H1 (cell line): ENCODE measurements around the gene ARHGAP15. TPM values are rescaled to one million over a fixed set of nuclear protein-coding genes. Genes with fewer than 3 reads are reported as not detected.

Experiments
- CTCF ChIA-PET: fragments of 300-600 bp; sonication (Branson Sonifier 250); formaldehyde crosslinking; loops from one replicate; lab custom pipeline; 2021; ENCODE audit not compliant: partially characterized antibody; lab: Charles Lee
- POLR2A ChIA-PET: fragments of 300-600 bp; sonication (Branson Sonifier 250); formaldehyde crosslinking; loops from one replicate; lab custom pipeline; 2021; ENCODE audit warnings: inconsistent platforms; ENCODE audit not compliant: partially characterized antibody; lab: Charles Lee
- DNase-seq, 2 experiments: peaks; one replicate each; pipeline versions ENCODE4 v3.0.0 to v3.0.0-alpha.2; 2010 to 2022; ENCODE audit warnings: low spot score in 2 of 2, low read depth in 1 of 2, mixed read lengths in 1 of 2
- FAIRE-seq: peaks from 2 replicates; lab custom pipeline; 2011; peaks lifted over from hg19 to GRCh38; lab: Jason Lieb, UNC
- H2AFZ ChIP-seq: 2 replicates; pipeline ENCODE4 v1.8.1; 2012; ENCODE audit warnings: low read length, inconsistent platforms
- H2AK5ac ChIP-seq: 2 replicates; pipeline ENCODE4 v1.6.1; 2013; ENCODE audit warnings: low read depth, low read length
- H2BK120ac ChIP-seq: replicated peaks from 2 replicates; pipeline ENCODE3; 2013; ENCODE audit warnings: low read depth, low read length, inconsistent platforms
- H2BK12ac ChIP-seq: 2 replicates; pipeline ENCODE4 v1.6.1; 2013; ENCODE audit warnings: low read depth, low read length
- H2BK15ac ChIP-seq: 2 replicates; pipeline ENCODE4 v1.6.1; 2013; ENCODE audit warnings: low read length
- H2BK20ac ChIP-seq: 2 replicates; pipeline ENCODE4 v1.6.1; 2013; ENCODE audit warnings: low read length
- H2BK5ac ChIP-seq: 2 replicates; pipeline ENCODE4 v1.6.1; 2013; ENCODE audit warnings: low read depth, low read length
- H3K14ac ChIP-seq: 2 replicates; pipeline ENCODE4 v1.6.1; 2013; ENCODE audit warnings: inconsistent platforms; ENCODE audit not compliant: insufficient read length
- H3K18ac ChIP-seq: 2 replicates; pipeline ENCODE4 v1.6.1; 2013; ENCODE audit warnings: low read length; ENCODE audit errors: extremely low read depth
- H3K23ac ChIP-seq: 2 replicates; pipeline ENCODE4 v1.6.1; 2013; ENCODE audit warnings: inconsistent platforms; ENCODE audit not compliant: insufficient read length
- H3K23me2 ChIP-seq: 2 replicates; pipeline ENCODE4 v1.6.1; 2013; ENCODE audit warnings: low read depth, low read length
- H3K27ac ChIP-seq: 2 replicates; pipeline ENCODE4 v1.6.1; 2011; ENCODE audit warnings: low read depth, low read length, inconsistent platforms
- H3K27me3 ChIP-seq, 4 experiments: replicated peaks in 1 of 4; 1 replicate in 1 of 4; 2 replicates in 3 of 4; pipeline versions ENCODE4 v1.6.1 to v1.8.1; 2011 to 2013; ENCODE audit warnings: low read length in 3 of 4, mild to moderate bottlenecking in 3 of 4, inconsistent platforms in 2 of 4, mixed read lengths in 2 of 4, moderate library complexity in 1 of 4; ENCODE audit not compliant: control insufficient read depth in 3 of 4, insufficient read depth in 3 of 4; ENCODE audit errors: extremely low read depth in 1 of 4
- H3K36me3 ChIP-seq, 4 experiments: 2 replicates each; pipeline versions ENCODE4 v1.6.1 to v1.8.1; 2011 to 2013; ENCODE audit warnings: mild to moderate bottlenecking in 4 of 4, low read length in 3 of 4, moderate library complexity in 2 of 4, control low read depth in 1 of 4, inconsistent platforms in 1 of 4; ENCODE audit not compliant: insufficient read depth in 4 of 4, control insufficient read depth in 2 of 4
- H3K4ac ChIP-seq: replicated peaks from 2 replicates; pipeline ENCODE3; 2013; ENCODE audit warnings: low read length, low read depth, mixed read lengths, inconsistent platforms; ENCODE audit not compliant: insufficient read length
- H3K4me1 ChIP-seq, 4 experiments: replicated peaks in 1 of 4; 1 replicate in 1 of 4; 2 replicates in 3 of 4; pipeline versions ENCODE4 v1.6.1 to v1.8.1; 2011 to 2013; ENCODE audit warnings: low read length in 3 of 4, inconsistent platforms in 2 of 4, mixed read lengths in 1 of 4; ENCODE audit not compliant: insufficient read depth in 4 of 4, control insufficient read depth in 3 of 4
- H3K4me2 ChIP-seq, 2 experiments: 2 replicates each; pipeline versions ENCODE4 v1.6.1 to v1.8.1; 2011 to 2013; ENCODE audit warnings: low read depth in 2 of 2, low read length in 2 of 2, control low read depth in 1 of 2, inconsistent platforms in 1 of 2, mild to moderate bottlenecking in 1 of 2; ENCODE audit not compliant: insufficient read depth in 1 of 2
- H3K4me3 ChIP-seq, 4 experiments: fragments of 200-600, 300-600 bp in 1 of 4; sonication (generic), shearing (Covaris generic), sonication (Bioruptor Twin) in 1 of 4; 2 replicates each; pipeline versions ENCODE4 v1.5.1 to v1.8.1; 2011 to 2016; ENCODE audit warnings: low read length in 4 of 4, low read depth in 3 of 4, control low read depth in 2 of 4, inconsistent platforms in 2 of 4, mild to moderate bottlenecking in 2 of 4, mixed read lengths in 1 of 4, moderate library complexity in 1 of 4; ENCODE audit not compliant: insufficient read depth in 2 of 4; ENCODE audit errors: extremely low read depth in 1 of 4
- H3K56ac ChIP-seq: replicated peaks from 2 replicates; pipeline ENCODE3; 2013; ENCODE audit warnings: low read depth, mild to moderate bottlenecking, mixed read lengths, low read length, inconsistent platforms; ENCODE audit not compliant: insufficient read length
- H3K79me1 ChIP-seq: 2 replicates; pipeline ENCODE4 v1.6.1; 2013; ENCODE audit warnings: low read depth, low read length, control low read depth
- H3K79me2 ChIP-seq, 2 experiments: 2 replicates each; pipeline versions ENCODE4 v1.6.1 to v1.8.1; 2012 to 2013; ENCODE audit warnings: low read length in 2 of 2, mild to moderate bottlenecking in 2 of 2, inconsistent platforms in 1 of 2; ENCODE audit not compliant: insufficient read depth in 2 of 2, control insufficient read depth in 1 of 2
- H3K9ac ChIP-seq, 4 experiments: replicated peaks in 1 of 4; 1 replicate in 1 of 4; 2 replicates in 3 of 4; pipeline versions ENCODE4 v1.6.1 to v1.8.1; 2011 to 2013; ENCODE audit warnings: low read depth in 3 of 4, low read length in 3 of 4, control low read depth in 2 of 4, mild to moderate bottlenecking in 2 of 4, moderate library complexity in 2 of 4, inconsistent platforms in 1 of 4; ENCODE audit errors: extremely low read depth in 1 of 4
- H3K9me3 ChIP-seq, 2 experiments: 2 replicates each; pipeline versions ENCODE4 v1.6.1 to v1.8.1; 2012 to 2013; ENCODE audit warnings: mild to moderate bottlenecking in 2 of 2, moderate library complexity in 2 of 2, control low read depth in 1 of 2, inconsistent platforms in 1 of 2, low read depth in 1 of 2, low read length in 1 of 2, mixed read lengths in 1 of 2; ENCODE audit not compliant: insufficient read depth in 2 of 2
- H4K20me1 ChIP-seq, 2 experiments: replicated peaks in 1 of 2; 2 replicates each; pipeline versions ENCODE3 to v1.8.1; 2011 to 2013; ENCODE audit warnings: inconsistent platforms in 2 of 2, low read length in 2 of 2, mild to moderate bottlenecking in 1 of 2; ENCODE audit not compliant: insufficient read depth in 2 of 2, control insufficient read depth in 1 of 2
- H4K5ac ChIP-seq: 2 replicates; pipeline ENCODE4 v1.6.1; 2013; ENCODE audit warnings: low read length, low read depth, mixed read lengths, inconsistent platforms; ENCODE audit not compliant: insufficient read length
- H4K8ac ChIP-seq: 2 replicates; pipeline ENCODE4 v1.8.0; 2013; ENCODE audit warnings: mild to moderate bottlenecking, moderate library complexity, low read length, inconsistent platforms; ENCODE audit not compliant: insufficient read depth; ENCODE audit errors: extremely low read depth
- H4K91ac ChIP-seq: replicated peaks from 2 replicates; pipeline ENCODE3; 2013; ENCODE audit warnings: low read length, mixed read lengths, inconsistent platforms; ENCODE audit not compliant: insufficient read length
- CREB1 ChIP-seq: IDR thresholded peaks from 2 replicates; pipeline ENCODE4 v1.6.1; 2012; ENCODE audit warnings: inconsistent platforms
- WGBS, 2 experiments: shearing (Covaris generic) in 1 of 2; methylation state at CpG; one replicate each; pipeline versions ENCODE4 v1.1.6 to v1.1.7; 2013 to 2015; ENCODE audit warnings: low lambda C conversion rate in 2 of 2, mixed read lengths in 2 of 2, inconsistent platforms in 1 of 2, low coverage in 1 of 2, missing lambda C conversion rate in 1 of 2; ENCODE audit not compliant: insufficient replicate concordance in 2 of 2, insufficient coverage in 1 of 2, insufficient read length in 1 of 2; ENCODE audit errors: extremely low coverage in 1 of 2, missing lambda C conversion rate in 1 of 2; 5-methylcytosine and 5-hydroxymethylcytosine counted together
- polyA plus RNA-seq, 7 experiments: library from polyadenylated mRNA; depleted of rRNA in 3 of 7; stranded (reverse) in 5 of 7; unstranded in 2 of 7; fragments of >200 nt in 5 of 7; fragments of 200-250 nt in 2 of 7; gene quantifications; 1 replicate in 5 of 7; 2 replicates in 1 of 7; 4 replicates in 1 of 7; pipeline versions ENCODE4 v1.2.1 to v1.2.3, GENCODE V29; 2011 to 2013; ENCODE audit warnings: missing spikeins in 2 of 7, mixed read lengths in 2 of 7
- total RNA-seq: library from RNA; stranded (reverse); fragmentation: NEBNext Ultra II Directional; extraction: Animal tissue kit (Norgen Biotek cat#: 25700); gene quantifications from 2 replicates; pipeline ENCODE4 v1.2.1, GENCODE V29; 2021

The ARHGAP15 gene
- total and polyA plus RNA-seq, 2 of the 8 experiments (the other 6 are each of a cell fraction or from before 2014, with no cell fraction given), result not detected

DNA sequence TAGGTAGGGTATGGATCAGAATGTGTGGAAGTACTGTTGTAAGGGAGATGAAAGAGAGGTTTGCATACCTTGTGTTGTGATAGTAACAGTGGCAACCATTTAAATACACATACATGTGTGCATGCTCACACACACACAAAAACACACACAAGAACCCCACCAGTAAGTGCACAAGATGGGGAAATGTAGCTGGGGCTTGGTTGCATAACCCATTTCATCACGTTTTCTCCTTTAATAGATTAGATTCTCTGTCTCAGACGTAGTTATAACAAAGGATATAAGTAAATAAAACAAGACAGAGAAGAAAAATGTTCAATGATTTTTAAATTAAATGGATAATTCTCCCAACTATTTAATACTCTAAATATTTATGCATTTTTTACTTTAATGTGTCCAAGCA, 13.4 kb downstream of the ARHGAP15 start:
- TF ChIP-seq CREB1, result no peak
- CTCF ChIA-PET, result interaction anchor here (2.3 kb wide), 1 partner anchor 19 kb away, joined by 7 read pairs; no protein-coding TSS in a partner anchor
- Histone ChIP-seq H3K23ac (no peak overlapping the region), H3K79me2 (no peaks in the 10 kb centered on the region), H3K18ac (no peak overlapping the region), H3K4me3 (no peak overlapping the region), H2BK5ac (no peak overlapping the region), H4K8ac (no peak overlapping the region), H3K14ac (no peak overlapping the region), H3K9ac (no peak overlapping the region), H3K56ac (no peak overlapping the region), H3K27ac (no peak overlapping the region), H4K5ac (no peak overlapping the region), H4K91ac (no peak overlapping the region), H2BK120ac (no peak overlapping the region), H2AK5ac (no peak overlapping the region), H2BK12ac (no peak overlapping the region), H3K4ac (no peak overlapping the region), H3K36me3 (no peaks in the 10 kb centered on the region), H3K79me1 (no peaks in the 10 kb centered on the region), H3K4me2 (no peak overlapping the region), H3K9me3 (no peaks in the 10 kb centered on the region), H3K27me3 (no peaks in the 10 kb centered on the region), H2BK20ac (no peak overlapping the region), H4K20me1 (no peaks in the 10 kb centered on the region), H2BK15ac (no peak overlapping the region), H2AFZ (no peak overlapping the region), H3K4me1 (no peaks in the 10 kb centered on the region), H3K23me2 (no peaks in the 10 kb centered on the region)
- POLR2A ChIA-PET, result no interaction called here
- FAIRE-seq (no peak), DNase-seq (no peak)
- 95% methylated on average over 2 of the region's 2 CpGs; no CpG with 5 or more reads in 1 of the 2 experiments for WGBS, 2 experiments
